Measurements from ENCODE around the gene BSND.

DNA sequence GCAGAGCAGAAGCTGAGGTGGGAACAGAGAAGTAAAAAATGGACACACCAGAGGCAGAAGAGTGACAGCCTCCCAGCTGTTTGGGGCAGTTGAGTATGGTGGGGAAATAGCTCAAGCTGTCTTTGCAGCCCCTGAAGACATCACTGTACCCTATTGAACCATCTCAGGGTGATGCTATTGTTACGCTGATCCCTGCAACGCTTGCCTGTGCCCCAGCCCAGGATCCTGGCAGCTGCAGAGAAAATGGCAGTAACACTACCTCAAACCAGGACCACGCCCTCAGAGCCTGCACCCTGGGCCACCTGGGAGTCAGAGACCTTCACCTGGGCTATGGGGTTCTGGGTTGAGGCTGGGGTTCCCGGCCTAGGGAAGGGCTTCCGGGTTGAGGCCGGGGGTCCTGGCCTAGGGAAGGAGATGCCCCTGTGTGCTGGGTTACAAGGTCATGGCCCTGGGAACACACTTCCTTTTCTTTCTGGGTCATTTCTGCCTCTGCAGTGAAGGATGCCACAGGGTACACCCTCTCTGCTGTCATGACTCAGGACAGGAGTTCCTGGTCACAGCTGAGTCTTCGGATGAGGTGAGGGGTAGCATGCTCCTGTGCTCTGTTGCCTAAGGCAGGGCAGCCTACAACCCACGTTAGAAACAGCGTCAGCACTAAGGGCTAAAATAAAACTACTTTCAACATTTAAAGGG, 11.6 kb downstream of the BSND start:
- TF ChIP-seq CTCF (IDR thresholded peaks at IDR 0.05; ENCODE audit: low read depth, low read length) (no peak), MYC (IDR thresholded peaks at IDR 0.05; ENCODE audit: low read depth, low read length) (no peak)

All from NB4 (cell line).